GM21786 (cell line): ENCODE results near the gene CDX1.

Source experiments
- ATAC-seq: cut with Tn5 transposase; IDR thresholded peaks from one replicate; pipeline ENCODE4 v1.9.1; 2021; ENCODE audit not compliant: unreplicated experiment

CDX1 gene

GRCh38 chr5:150181766-150182545, 15.4 kb downstream of the CDX1 start:
- ATAC-seq, result no peak

GRCh38 chr5:150182774-150183173, 16.2 kb downstream of the CDX1 start:
- no peak for ATAC-seq

GRCh38 chr5:150183436-150183835, 16.9 kb downstream of the CDX1 start:
- no peak for ATAC-seq

GRCh38 chr5:150184006-150184405, 17.4 kb downstream of the CDX1 start:
- no peak for ATAC-seq

GRCh38 chr5:150184990-150185912, 18.7 kb downstream of the CDX1 start:
- ATAC-seq, result no peak

- no peak for ATAC-seq
Observed at GRCh38 chr5:150186137-150186536, 19.6 kb downstream of the CDX1 start.

- no peak for ATAC-seq
Observed at GRCh38 chr5:150186897-150187296, 20.3 kb downstream of the CDX1 start.

GRCh38 chr5:150188146-150188842, 21.7 kb downstream of the CDX1 start:
- no peak for ATAC-seq

- ATAC-seq, result no peak
Observed at GRCh38 chr5:150189326-150189725, 22.7 kb downstream of the CDX1 start.

- ATAC-seq, result no peak
Observed at GRCh38 chr5:150189728-150190502, 23.3 kb downstream of the CDX1 start, which contains the start of gene SLC6A7. TSS of gene SLC6A7 (plus strand) at chr5:150190062. CDS start at chr5:150190328, 266 bp downstream.

GRCh38 chr5:150190503-150190979, 24.0 kb downstream of the CDX1 start:
- no peak for ATAC-seq

GRCh38 chr5:150190987-150191386, 24.4 kb downstream of the CDX1 start:
- no peak for ATAC-seq

- ATAC-seq, result no peak
Observed at GRCh38 chr5:150192462-150192861, 25.9 kb downstream of the CDX1 start.

GRCh38 chr5:150195736-150196485, 29.3 kb downstream of the CDX1 start:
- no peak for ATAC-seq

GRCh38 chr5:150196514-150196913, 29.9 kb downstream of the CDX1 start:
- no peak for ATAC-seq

- no peak for ATAC-seq
Observed at GRCh38 chr5:150196986-150197385, 30.4 kb downstream of the CDX1 start.

GRCh38 chr5:150197476-150197875, 30.9 kb downstream of the CDX1 start:
- no peak for ATAC-seq

- no peak for ATAC-seq
Observed at GRCh38 chr5:150202501-150202900, 35.9 kb downstream of the CDX1 start.

GRCh38 chr5:150203832-150204589, 37.4 kb downstream of the CDX1 start:
- ATAC-seq, result no peak
